ENCODE data around the gene BCL3.

DNA sequence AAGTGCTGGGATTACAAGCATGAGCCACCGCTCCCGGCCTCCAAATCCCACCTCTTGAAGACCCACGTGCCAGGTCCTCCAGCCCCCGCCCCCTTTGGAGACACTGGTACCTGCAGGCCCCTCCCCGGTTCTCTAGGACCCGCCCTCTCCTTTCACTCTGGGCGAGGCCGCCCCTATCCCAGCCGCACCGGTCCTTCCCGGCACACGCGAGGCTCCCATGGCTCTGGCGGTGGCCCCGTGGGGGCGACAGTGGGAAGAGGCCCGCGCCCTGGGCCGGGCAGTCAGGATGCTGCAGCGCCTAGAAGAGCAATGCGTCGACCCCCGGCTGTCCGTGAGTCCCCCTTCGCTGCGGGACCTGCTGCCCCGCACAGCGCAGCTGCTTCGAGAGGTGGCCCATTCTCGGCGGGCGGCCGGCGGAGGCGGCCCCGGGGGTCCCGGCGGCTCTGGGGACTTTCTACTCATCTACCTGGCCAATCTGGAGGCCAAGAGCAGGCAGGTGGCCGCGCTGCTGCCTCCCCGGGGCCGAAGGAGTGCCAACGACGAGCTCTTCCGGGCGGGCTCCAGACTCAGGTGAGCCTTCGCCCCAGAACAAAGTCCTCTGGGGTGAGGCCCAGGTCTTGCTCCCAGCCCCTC is 29.3 kb downstream of the BCL3 start, which contains the start of gene CBLC:
- TF ChIP-seq, protein P1, sequence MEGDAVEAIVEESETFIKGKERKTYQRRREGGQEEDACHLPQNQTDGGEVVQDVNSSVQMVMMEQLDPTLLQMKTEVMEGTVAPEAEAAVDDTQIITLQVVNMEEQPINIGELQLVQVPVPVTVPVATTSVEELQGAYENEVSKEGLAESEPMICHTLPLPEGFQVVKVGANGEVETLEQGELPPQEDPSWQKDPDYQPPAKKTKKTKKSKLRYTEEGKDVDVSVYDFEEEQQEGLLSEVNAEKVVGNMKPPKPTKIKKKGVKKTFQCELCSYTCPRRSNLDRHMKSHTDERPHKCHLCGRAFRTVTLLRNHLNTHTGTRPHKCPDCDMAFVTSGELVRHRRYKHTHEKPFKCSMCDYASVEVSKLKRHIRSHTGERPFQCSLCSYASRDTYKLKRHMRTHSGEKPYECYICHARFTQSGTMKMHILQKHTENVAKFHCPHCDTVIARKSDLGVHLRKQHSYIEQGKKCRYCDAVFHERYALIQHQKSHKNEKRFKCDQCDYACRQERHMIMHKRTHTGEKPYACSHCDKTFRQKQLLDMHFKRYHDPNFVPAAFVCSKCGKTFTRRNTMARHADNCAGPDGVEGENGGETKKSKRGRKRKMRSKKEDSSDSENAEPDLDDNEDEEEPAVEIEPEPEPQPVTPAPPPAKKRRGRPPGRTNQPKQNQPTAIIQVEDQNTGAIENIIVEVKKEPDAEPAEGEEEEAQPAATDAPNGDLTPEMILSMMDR (conservative IDR thresholded peaks at IDR 0.05; ENCODE audit: low read depth in 2 of 2) = peak in 1 of 2 experiments; percentile 27; a peak in 3 of 4 replicates
- TF ChIP-seq NANOG (IDR thresholded peaks at IDR 0.05; ENCODE audit: borderline replicate concordance) = no peak
- peak; percentile 89 for TF ChIP-seq POLR2AphosphoS5 (IDR thresholded peaks at IDR 0.05; ENCODE audit: low read depth)
- no peak for TF ChIP-seq EZH2phosphoT487 (IDR thresholded peaks at IDR 0.05; ENCODE audit: unreplicated experiment)
- TF ChIP-seq EZH2 (IDR thresholded peaks at IDR 0.05; ENCODE audit: low read depth, unreplicated experiment) = no peak
- TF ChIP-seq, protein P2, sequence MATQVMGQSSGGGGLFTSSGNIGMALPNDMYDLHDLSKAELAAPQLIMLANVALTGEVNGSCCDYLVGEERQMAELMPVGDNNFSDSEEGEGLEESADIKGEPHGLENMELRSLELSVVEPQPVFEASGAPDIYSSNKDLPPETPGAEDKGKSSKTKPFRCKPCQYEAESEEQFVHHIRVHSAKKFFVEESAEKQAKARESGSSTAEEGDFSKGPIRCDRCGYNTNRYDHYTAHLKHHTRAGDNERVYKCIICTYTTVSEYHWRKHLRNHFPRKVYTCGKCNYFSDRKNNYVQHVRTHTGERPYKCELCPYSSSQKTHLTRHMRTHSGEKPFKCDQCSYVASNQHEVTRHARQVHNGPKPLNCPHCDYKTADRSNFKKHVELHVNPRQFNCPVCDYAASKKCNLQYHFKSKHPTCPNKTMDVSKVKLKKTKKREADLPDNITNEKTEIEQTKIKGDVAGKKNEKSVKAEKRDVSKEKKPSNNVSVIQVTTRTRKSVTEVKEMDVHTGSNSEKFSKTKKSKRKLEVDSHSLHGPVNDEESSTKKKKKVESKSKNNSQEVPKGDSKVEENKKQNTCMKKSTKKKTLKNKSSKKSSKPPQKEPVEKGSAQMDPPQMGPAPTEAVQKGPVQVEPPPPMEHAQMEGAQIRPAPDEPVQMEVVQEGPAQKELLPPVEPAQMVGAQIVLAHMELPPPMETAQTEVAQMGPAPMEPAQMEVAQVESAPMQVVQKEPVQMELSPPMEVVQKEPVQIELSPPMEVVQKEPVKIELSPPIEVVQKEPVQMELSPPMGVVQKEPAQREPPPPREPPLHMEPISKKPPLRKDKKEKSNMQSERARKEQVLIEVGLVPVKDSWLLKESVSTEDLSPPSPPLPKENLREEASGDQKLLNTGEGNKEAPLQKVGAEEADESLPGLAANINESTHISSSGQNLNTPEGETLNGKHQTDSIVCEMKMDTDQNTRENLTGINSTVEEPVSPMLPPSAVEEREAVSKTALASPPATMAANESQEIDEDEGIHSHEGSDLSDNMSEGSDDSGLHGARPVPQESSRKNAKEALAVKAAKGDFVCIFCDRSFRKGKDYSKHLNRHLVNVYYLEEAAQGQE (IDR thresholded peaks at IDR 0.05; ENCODE audit: unreplicated experiment) = no peak
- no peak for TF ChIP-seq CREB1 (CRISPR knock-in tag; IDR thresholded peaks at IDR 0.05; ENCODE audit: low read depth)
- TF ChIP-seq, protein P3, sequence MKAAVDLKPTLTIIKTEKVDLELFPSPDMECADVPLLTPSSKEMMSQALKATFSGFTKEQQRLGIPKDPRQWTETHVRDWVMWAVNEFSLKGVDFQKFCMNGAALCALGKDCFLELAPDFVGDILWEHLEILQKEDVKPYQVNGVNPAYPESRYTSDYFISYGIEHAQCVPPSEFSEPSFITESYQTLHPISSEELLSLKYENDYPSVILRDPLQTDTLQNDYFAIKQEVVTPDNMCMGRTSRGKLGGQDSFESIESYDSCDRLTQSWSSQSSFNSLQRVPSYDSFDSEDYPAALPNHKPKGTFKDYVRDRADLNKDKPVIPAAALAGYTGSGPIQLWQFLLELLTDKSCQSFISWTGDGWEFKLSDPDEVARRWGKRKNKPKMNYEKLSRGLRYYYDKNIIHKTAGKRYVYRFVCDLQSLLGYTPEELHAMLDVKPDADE (IDR thresholded peaks at IDR 0.05) = 0 out of 2 replicates have a peak, but pooled peaks have one; percentile 11
- no peak for TF ChIP-seq JUNB (IDR thresholded peaks at IDR 0.05; ENCODE audit: unreplicated experiment)
- TF ChIP-seq ZNF114 (CRISPR knock-in tag; IDR thresholded peaks at IDR 0.05) = no peak
- no peak for TF ChIP-seq ZNF331 (CRISPR knock-in tag; IDR thresholded peaks at IDR 0.05; ENCODE audit: low read depth)
- TF ChIP-seq STAT1 (IDR thresholded peaks at IDR 0.05; ENCODE audit: unreplicated experiment) = no peak
- TF ChIP-seq, protein P4, sequence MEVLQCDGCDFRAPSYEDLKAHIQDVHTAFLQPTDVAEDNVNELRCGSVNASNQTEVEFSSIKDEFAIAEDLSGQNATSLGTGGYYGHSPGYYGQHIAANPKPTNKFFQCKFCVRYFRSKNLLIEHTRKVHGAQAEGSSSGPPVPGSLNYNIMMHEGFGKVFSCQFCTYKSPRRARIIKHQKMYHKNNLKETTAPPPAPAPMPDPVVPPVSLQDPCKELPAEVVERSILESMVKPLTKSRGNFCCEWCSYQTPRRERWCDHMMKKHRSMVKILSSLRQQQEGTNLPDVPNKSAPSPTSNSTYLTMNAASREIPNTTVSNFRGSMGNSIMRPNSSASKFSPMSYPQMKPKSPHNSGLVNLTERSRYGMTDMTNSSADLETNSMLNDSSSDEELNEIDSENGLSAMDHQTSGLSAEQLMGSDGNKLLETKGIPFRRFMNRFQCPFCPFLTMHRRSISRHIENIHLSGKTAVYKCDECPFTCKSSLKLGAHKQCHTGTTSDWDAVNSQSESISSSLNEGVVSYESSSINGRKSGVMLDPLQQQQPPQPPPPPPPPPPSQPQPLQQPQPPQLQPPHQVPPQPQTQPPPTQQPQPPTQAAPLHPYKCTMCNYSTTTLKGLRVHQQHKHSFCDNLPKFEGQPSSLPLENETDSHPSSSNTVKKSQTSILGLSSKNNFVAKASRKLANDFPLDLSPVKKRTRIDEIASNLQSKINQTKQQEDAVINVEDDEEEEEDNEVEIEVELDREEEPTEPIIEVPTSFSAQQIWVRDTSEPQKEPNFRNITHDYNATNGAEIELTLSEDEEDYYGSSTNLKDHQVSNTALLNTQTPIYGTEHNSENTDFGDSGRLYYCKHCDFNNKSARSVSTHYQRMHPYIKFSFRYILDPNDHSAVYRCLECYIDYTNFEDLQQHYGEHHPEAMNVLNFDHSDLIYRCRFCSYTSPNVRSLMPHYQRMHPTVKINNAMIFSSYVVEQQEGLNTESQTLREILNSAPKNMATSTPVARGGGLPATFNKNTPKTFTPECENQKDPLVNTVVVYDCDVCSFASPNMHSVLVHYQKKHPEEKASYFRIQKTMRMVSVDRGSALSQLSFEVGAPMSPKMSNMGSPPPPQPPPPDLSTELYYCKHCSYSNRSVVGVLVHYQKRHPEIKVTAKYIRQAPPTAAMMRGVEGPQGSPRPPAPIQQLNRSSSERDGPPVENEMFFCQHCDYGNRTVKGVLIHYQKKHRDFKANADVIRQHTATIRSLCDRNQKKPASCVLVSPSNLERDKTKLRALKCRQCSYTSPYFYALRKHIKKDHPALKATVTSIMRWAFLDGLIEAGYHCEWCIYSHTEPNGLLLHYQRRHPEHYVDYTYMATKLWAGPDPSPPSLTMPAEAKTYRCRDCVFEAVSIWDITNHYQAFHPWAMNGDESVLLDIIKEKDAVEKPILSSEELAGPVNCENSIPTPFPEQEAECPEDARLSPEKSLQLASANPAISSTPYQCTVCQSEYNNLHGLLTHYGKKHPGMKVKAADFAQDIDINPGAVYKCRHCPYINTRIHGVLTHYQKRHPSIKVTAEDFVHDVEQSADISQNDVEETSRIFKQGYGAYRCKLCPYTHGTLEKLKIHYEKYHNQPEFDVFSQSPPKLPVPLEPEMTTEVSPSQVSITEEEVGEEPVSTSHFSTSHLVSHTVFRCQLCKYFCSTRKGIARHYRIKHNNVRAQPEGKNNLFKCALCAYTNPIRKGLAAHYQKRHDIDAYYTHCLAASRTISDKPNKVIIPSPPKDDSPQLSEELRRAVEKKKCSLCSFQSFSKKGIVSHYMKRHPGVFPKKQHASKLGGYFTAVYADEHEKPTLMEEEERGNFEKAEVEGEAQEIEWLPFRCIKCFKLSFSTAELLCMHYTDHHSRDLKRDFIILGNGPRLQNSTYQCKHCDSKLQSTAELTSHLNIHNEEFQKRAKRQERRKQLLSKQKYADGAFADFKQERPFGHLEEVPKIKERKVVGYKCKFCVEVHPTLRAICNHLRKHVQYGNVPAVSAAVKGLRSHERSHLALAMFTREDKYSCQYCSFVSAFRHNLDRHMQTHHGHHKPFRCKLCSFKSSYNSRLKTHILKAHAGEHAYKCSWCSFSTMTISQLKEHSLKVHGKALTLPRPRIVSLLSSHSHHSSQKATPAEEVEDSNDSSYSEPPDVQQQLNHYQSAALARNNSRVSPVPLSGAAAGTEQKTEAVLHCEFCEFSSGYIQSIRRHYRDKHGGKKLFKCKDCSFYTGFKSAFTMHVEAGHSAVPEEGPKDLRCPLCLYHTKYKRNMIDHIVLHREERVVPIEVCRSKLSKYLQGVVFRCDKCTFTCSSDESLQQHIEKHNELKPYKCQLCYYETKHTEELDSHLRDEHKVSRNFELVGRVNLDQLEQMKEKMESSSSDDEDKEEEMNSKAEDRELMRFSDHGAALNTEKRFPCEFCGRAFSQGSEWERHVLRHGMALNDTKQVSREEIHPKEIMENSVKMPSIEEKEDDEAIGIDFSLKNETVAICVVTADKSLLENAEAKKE (CRISPR knock-in tag; IDR thresholded peaks at IDR 0.05) = no peak

All from GM23338 (cell line).